ENCODE measurements around the gene ANTXR1.

DNA sequence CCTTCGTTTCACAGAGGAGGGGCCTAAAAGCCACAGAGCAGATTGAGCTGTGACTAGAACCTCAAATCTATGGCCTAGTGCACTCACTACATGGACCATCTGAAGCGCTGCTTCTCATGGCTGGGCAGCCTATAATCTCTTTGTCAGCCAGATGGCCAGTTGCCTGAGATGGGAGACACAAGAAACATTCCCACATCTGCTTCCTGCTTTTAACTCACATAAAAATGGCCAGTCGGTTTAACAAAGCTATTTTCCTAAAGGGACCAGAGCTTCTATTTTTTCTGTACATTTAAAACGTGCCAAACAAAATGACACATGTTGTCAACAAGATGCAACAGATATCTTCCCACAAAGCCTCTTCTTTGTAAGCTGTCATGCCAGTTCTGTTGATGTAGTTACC is 200.2 kb downstream of the ANTXR1 start:
- TF ChIP-seq ZBTB8A (IDR thresholded peaks at IDR 0.05; ENCODE audit: partially characterized antibody) (no peak), EZH2 (IDR thresholded peaks at IDR 0.05; ENCODE audit: borderline replicate concordance, low read depth, low read length) (no peak), POLR2A (conservative IDR thresholded peaks at IDR 0.05) (no peak), TEAD4 (IDR thresholded peaks at IDR 0.05; ENCODE audit: low read length) (no peak), TEAD4 (CRISPR knock-in tag; IDR thresholded peaks at IDR 0.05; ENCODE audit: borderline replicate concordance) (no peak), RB1 (IDR thresholded peaks at IDR 0.05; ENCODE audit: low read depth) (no peak), RBM34 (IDR thresholded peaks at IDR 0.05; ENCODE audit: borderline replicate concordance, insufficient read depth, low read length) (no peak), TAF1 (IDR thresholded peaks at IDR 0.05; ENCODE audit: control insufficient read depth, extremely low read depth, insufficient read depth, low read length, severe bottlenecking) (no peak), SMC3 (conservative IDR thresholded peaks at IDR 0.05; ENCODE audit: insufficient read depth, low read depth, low read length) (no peak)
- TF ChIP-seq, protein P1, sequence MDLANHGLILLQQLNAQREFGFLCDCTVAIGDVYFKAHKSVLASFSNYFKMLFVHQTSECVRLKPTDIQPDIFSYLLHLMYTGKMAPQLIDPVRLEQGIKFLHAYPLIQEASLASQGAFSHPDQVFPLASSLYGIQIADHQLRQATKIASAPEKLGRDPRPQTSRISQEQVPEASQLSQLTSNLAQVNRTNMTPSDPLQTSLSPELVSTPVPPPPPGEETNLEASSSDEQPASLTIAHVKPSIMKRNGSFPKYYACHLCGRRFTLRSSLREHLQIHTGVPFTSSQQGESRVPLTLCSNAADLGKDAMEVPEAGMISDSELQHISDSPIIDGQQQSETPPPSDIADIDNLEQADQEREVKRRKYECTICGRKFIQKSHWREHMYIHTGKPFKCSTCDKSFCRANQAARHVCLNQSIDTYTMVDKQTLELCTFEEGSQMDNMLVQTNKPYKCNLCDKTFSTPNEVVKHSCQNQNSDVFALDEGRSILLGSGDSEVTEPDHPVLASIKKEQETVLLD (IDR thresholded peaks at IDR 0.05): no peak
- TF ChIP-seq, protein P2, sequence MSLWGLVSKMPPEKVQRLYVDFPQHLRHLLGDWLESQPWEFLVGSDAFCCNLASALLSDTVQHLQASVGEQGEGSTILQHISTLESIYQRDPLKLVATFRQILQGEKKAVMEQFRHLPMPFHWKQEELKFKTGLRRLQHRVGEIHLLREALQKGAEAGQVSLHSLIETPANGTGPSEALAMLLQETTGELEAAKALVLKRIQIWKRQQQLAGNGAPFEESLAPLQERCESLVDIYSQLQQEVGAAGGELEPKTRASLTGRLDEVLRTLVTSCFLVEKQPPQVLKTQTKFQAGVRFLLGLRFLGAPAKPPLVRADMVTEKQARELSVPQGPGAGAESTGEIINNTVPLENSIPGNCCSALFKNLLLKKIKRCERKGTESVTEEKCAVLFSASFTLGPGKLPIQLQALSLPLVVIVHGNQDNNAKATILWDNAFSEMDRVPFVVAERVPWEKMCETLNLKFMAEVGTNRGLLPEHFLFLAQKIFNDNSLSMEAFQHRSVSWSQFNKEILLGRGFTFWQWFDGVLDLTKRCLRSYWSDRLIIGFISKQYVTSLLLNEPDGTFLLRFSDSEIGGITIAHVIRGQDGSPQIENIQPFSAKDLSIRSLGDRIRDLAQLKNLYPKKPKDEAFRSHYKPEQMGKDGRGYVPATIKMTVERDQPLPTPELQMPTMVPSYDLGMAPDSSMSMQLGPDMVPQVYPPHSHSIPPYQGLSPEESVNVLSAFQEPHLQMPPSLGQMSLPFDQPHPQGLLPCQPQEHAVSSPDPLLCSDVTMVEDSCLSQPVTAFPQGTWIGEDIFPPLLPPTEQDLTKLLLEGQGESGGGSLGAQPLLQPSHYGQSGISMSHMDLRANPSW (CRISPR knock-in tag; IDR thresholded peaks at IDR 0.05): no peak
- TF ChIP-seq, protein P3, sequence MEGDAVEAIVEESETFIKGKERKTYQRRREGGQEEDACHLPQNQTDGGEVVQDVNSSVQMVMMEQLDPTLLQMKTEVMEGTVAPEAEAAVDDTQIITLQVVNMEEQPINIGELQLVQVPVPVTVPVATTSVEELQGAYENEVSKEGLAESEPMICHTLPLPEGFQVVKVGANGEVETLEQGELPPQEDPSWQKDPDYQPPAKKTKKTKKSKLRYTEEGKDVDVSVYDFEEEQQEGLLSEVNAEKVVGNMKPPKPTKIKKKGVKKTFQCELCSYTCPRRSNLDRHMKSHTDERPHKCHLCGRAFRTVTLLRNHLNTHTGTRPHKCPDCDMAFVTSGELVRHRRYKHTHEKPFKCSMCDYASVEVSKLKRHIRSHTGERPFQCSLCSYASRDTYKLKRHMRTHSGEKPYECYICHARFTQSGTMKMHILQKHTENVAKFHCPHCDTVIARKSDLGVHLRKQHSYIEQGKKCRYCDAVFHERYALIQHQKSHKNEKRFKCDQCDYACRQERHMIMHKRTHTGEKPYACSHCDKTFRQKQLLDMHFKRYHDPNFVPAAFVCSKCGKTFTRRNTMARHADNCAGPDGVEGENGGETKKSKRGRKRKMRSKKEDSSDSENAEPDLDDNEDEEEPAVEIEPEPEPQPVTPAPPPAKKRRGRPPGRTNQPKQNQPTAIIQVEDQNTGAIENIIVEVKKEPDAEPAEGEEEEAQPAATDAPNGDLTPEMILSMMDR (IDR thresholded peaks at IDR 0.05 in 2 of 3, conservative IDR thresholded peaks at IDR 0.05 in 1 of 3; ENCODE audit: insufficient read depth in 2 of 3, low read depth in 1 of 3, low read length in 3 of 3): no peak
